Hematopoietic multipotent progenitor cell treated with erythropoietin and hydrocortisone succinate and interleukin-3 and kit ligand, for 15 days (in vitro differentiated cells): Measurements from ENCODE around the gene ZNF786.
"Not testable (repeated sequence)": the region's sequence is repeated elsewhere in the genome, so short reads cannot be mapped to it uniquely, and the experiment has no call there.

Source experiments
- DNase-seq: peaks from one replicate; pipeline ENCODE4 v3.0.0-alpha.2; 2015; ENCODE audit warnings: low spot score

Gene ZNF786

GRCh38 chr7:149030439-149030838 is 60.1 kb downstream of the ZNF786 start:
- not testable (repeated sequence) for DNase-seq

- DNase-seq = peak; percentile 95
Observed at GRCh38 chr7:149028346-149029109, 62.0 kb downstream of the ZNF786 start, which contains the start of gene PDIA4. TSS of gene PDIA4 (minus strand) at chr7:149028505. CDS start at chr7:149028408, 97 bp downstream.

GRCh38 chr7:149027611-149028345 is 62.7 kb downstream of the ZNF786 start:
- DNase-seq = no peak

- DNase-seq = no peak
Observed at GRCh38 chr7:149027055-149027454, 63.5 kb downstream of the ZNF786 start.

- DNase-seq = no peak
Observed at GRCh38 chr7:149023662-149024061, 66.9 kb downstream of the ZNF786 start.

- DNase-seq = no peak
Observed at GRCh38 chr7:149022756-149023360, 67.7 kb downstream of the ZNF786 start.

- no peak for DNase-seq
Observed at GRCh38 chr7:149021725-149022062, 68.8 kb downstream of the ZNF786 start.

GRCh38 chr7:149020483-149020882 is 70.0 kb downstream of the ZNF786 start:
- no peak for DNase-seq
